ENCODE data around the gene FEZF1. TPM values are rescaled to one million over a fixed set of nuclear protein-coding genes. Genes with fewer than 3 reads are reported as not detected.

The FEZF1 gene
- total and polyA plus RNA-seq, 11 donors = 0.16 to 0.20 TPM; not detected in 9

DNA sequence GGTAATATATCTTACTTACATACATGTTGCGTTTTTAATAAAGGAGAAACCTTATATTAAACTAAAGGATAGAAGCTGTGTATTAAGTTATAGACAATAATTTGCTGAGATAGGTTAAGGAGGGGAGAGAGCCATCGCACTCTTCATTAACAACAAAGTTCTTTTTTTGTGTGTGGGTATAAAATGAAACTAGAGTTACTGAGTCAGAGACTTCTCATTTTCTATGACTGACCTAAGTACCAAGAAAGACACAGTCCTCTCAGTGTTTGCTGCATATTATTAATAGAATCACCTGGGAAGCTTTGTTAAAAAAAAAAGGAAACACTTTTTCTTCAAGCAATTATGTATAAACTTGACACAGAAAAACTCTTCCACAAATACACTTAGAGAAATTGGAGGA is 31.4 kb downstream of the FEZF1 start:
- Histone ChIP-seq H3K4me1 (no peaks in the 10 kb centered on the region), H3K27me3 (no peaks in the 10 kb centered on the region), H3K36me3 (no peaks in the 10 kb centered on the region), H3K27ac (no peak overlapping the region), H3K9me3 (no peaks in the 10 kb centered on the region), H3K4me3 (no peak overlapping the region)
- intact Hi-C loops (cut with DNase I) = no loop called here
- no peak for ATAC-seq
- WGBS, 4 donors = 86 to 94% (median 88%) methylated on average over 2 of the region's 2 CpGs
- no peak for DNase-seq
- TF ChIP-seq POLR2A (IDR thresholded peaks at IDR 0.05) = no peak
- TF ChIP-seq, protein P1, sequence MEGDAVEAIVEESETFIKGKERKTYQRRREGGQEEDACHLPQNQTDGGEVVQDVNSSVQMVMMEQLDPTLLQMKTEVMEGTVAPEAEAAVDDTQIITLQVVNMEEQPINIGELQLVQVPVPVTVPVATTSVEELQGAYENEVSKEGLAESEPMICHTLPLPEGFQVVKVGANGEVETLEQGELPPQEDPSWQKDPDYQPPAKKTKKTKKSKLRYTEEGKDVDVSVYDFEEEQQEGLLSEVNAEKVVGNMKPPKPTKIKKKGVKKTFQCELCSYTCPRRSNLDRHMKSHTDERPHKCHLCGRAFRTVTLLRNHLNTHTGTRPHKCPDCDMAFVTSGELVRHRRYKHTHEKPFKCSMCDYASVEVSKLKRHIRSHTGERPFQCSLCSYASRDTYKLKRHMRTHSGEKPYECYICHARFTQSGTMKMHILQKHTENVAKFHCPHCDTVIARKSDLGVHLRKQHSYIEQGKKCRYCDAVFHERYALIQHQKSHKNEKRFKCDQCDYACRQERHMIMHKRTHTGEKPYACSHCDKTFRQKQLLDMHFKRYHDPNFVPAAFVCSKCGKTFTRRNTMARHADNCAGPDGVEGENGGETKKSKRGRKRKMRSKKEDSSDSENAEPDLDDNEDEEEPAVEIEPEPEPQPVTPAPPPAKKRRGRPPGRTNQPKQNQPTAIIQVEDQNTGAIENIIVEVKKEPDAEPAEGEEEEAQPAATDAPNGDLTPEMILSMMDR (IDR thresholded peaks at IDR 0.05) = no peak

DNA sequence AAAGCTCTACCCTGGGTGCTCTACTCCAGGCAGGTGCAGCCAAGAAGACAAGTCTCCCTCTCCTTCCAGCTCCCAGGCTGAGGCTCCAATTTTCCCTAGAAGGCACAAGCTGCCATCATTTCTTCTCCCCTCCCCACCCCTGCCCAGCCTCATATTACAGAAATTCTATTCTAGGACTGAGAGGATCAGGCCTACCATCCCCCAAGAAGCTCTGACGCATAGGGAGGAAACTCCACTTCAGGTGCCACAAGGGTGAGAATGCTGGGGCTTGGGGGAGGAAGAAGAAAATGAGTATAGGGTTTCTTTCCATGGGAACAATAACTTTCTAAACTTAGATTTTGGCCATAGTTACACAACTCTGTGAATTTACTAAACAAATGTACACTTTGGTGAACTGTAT is 35.3 kb downstream of the FEZF1 start:
- H3K27me3 ChIP-seq = no peaks in the 10 kb centered on the region
- no peaks in the 10 kb centered on the region for H3K4me1 ChIP-seq
- ATAC-seq = no peak
- intact Hi-C loops (cut with DNase I) = no loop called here
- TF ChIP-seq, protein P1 (IDR thresholded peaks at IDR 0.05) = no peak
- TF ChIP-seq POLR2A (IDR thresholded peaks at IDR 0.05) = no peak
- H3K27ac ChIP-seq = no peak overlapping the region
- no peaks in the 10 kb centered on the region for H3K9me3 ChIP-seq
- WGBS, 4 donors = 47 to 70% (median 54%) methylated on average over 1 of the region's 1 CpG
- H3K4me3 ChIP-seq = no peak overlapping the region
- no peaks in the 10 kb centered on the region for H3K36me3 ChIP-seq
- DNase-seq = no peak

DNA sequence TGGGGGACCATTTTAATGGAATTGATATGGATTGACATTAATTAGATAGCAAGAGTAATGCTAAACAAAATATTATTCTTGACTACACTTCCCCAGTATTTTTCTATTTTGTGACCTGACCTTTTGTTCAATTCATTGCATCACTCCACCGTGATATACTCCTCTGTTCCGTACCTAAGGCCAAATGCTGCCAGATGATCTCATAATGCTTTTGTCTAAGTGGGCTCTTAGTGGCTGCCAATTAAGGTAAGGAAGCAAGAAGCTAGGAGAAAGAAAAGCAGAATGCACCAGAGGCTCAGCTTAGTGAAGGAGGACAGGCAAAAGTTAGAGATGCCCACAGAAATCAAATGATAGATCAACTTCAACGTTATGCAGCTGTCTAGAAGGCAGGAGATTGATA is 36.4 kb downstream of the FEZF1 start:
- DNase-seq (no peak), ATAC-seq (no peak)
- WGBS, 4 donors = 38 to 54% (median 50%) methylated on average over 3 of the region's 3 CpGs
- intact Hi-C loops (cut with DNase I) = no loop called here
- H3K9me3 ChIP-seq = no peaks in the 10 kb centered on the region
- no peak overlapping the region for H3K4me3 ChIP-seq
- no peaks in the 10 kb centered on the region for H3K36me3 ChIP-seq
- H3K27me3 ChIP-seq = no peaks in the 10 kb centered on the region
- H3K4me1 ChIP-seq = no peaks in the 10 kb centered on the region
- TF ChIP-seq, protein P1 (IDR thresholded peaks at IDR 0.05) = no peak
- TF ChIP-seq POLR2A (IDR thresholded peaks at IDR 0.05) = no peak
- H3K27ac ChIP-seq = no peak overlapping the region

DNA sequence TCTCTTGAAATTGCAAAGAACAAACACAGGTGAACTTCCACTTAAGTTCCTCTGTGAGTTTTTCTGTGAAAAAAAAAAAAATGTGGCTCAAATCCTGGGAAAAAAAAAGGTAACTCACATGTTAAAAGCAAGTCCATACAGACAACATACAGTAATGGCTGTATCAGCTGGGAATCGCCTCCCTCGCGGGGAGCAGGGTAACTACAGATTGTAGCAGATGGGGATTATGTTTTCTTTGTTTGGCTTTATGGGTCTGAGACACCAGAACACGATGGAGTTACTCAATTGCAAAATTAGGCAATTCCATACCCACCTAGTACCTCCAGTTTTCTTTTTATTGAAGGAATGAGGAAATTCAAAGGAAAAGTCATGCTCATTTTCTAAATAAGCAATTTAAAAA is 42.3 kb downstream of the FEZF1 start:
- intact Hi-C loops (cut with DNase I) = no loop called here
- H3K9me3 ChIP-seq = no peaks in the 10 kb centered on the region
- H3K27ac ChIP-seq = no peak overlapping the region
- DNase-seq = no peak
- no peaks in the 10 kb centered on the region for H3K4me1 ChIP-seq
- no peaks in the 10 kb centered on the region for H3K36me3 ChIP-seq
- no peak for ATAC-seq
- H3K27me3 ChIP-seq = peaks cover 0 to 13% (median 0%) of the 10 kb centered on the region in 9 donors
- WGBS, 4 donors = 40 to 49% (median 41%) methylated on average over 4 of the region's 4 CpGs
- no peak overlapping the region for H3K4me3 ChIP-seq
- TF ChIP-seq, protein P1 (IDR thresholded peaks at IDR 0.05) = no peak
- no peak for TF ChIP-seq POLR2A (IDR thresholded peaks at IDR 0.05)
